A673 (cell line): Measurements from ENCODE around the gene CNGA1.

Source experiments
- CTCF ChIP-seq: fragments of 300-800, 200-600 bp; sonication (generic); conservative IDR thresholded peaks from 2 replicates; pipeline ENCODE4 v1.5.1; 2017; ENCODE audit warnings: low read depth, mild to moderate bottlenecking, antibody characterized with exemption, low read length, moderate library complexity, mixed read lengths
- EZH2 ChIP-seq: fragments of 200-600 bp; sonication (generic); IDR thresholded peaks from 2 replicates; pipeline ENCODE4 v1.6.1; 2017; ENCODE audit warnings: borderline replicate concordance, low read depth, mild to moderate bottlenecking, mixed read lengths, antibody characterized with exemption, low read length; ENCODE audit not compliant: poor library complexity, severe bottlenecking

- no peak for TF ChIP-seq CTCF
- no peak for TF ChIP-seq EZH2
Measured at GRCh38 chr4:48037117-48037462, 20.6 kb upstream of the CNGA1 start.
